ENCODE data around the gene HTR2A. TPM values are rescaled to one million over a fixed set of nuclear protein-coding genes. Genes with fewer than 3 reads are reported as not detected.

The HTR2A gene
- not detected in 2 replicates for total RNA-seq

- H3K36me3 ChIP-seq (ENCODE audit: control insufficient read depth, insufficient read depth, low read length) = no peaks in the 10 kb centered on the region
- H3K4me3 ChIP-seq (ENCODE audit: low read depth, low read length) = peak within 1 kb of the TSS; percentile 2
- TF ChIP-seq CTCF (IDR thresholded peaks at IDR 0.05; ENCODE audit: insufficient read depth, low read length, poor library complexity, severe bottlenecking) = no peak
- DNase-seq (ENCODE audit: low read depth) = peak; percentile 4
- no peaks in the 10 kb centered on the region for H3K27me3 ChIP-seq (ENCODE audit: control insufficient read depth, insufficient read depth, low read length)
These were observed at the start of gene HTR2A for GRCh38 chr13:46896341-46897137. Gene HTR2A (minus strand): TSS chr13:46897053. CDS start chr13:46895906, 1,147 bp downstream.

DNA sequence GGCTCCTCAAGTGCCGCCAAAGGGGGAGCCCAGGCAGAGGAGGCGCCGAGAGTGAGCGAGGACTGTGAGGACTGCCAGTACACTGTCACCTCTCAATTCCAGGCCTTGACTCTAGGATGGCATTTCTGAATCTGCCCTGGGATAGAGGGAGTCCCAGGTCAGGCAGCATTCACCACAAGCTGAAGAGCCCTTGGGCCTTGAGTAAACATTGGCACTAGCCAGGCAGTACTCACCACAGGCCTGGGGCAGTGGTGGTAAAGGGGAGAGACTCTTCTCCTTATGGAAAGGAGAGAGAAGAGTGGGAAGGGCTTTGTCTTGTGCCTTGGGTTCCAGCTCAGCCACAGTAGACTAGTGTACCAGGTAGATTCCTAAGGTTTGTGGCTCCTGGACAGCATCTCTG is 39.7 kb upstream of the HTR2A start:
- no peak overlapping the region for H3K4me3 ChIP-seq (ENCODE audit: low read depth, low read length)
- no peak for DNase-seq (ENCODE audit: low read depth)
- H3K36me3 ChIP-seq (ENCODE audit: control insufficient read depth, insufficient read depth, low read length) = no peaks in the 10 kb centered on the region
- no peak for TF ChIP-seq CTCF (IDR thresholded peaks at IDR 0.05; ENCODE audit: insufficient read depth, low read length, poor library complexity, severe bottlenecking)
- no peaks in the 10 kb centered on the region for H3K27me3 ChIP-seq (ENCODE audit: control insufficient read depth, insufficient read depth, low read length)

DNA sequence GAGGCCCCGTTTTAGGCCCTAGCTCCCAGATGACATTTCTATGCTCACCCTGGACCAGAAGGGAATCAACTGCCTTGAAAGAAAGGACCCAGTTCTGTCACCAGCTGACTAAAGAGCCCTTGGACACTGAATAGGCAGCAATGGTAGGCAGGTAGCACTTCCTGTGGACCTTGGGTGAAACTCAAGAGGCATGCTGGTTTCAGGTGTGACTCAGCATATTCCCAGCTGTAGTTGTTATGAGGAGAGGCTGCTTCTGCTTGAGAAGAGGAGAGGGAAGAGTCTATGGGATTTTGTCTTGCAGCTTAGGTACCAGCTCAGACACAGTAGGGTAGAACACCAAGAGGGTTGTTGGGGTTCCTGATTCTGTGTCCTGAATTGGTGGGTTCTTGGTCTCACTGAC is 37.9 kb upstream of the HTR2A start:
- DNase-seq (ENCODE audit: low read depth) = no peak
- TF ChIP-seq CTCF (IDR thresholded peaks at IDR 0.05; ENCODE audit: insufficient read depth, low read length, poor library complexity, severe bottlenecking) = no peak
- H3K36me3 ChIP-seq (ENCODE audit: control insufficient read depth, insufficient read depth, low read length) = no peaks in the 10 kb centered on the region
- H3K27me3 ChIP-seq (ENCODE audit: control insufficient read depth, insufficient read depth, low read length) = no peaks in the 10 kb centered on the region
- H3K4me3 ChIP-seq (ENCODE audit: low read depth, low read length) = no peak overlapping the region

- no peak for DNase-seq (ENCODE audit: low read depth)
- Histone ChIP-seq H3K4me3 (ENCODE audit: low read depth, low read length) (no peak overlapping the region), H3K27me3 (ENCODE audit: control insufficient read depth, insufficient read depth, low read length) (no peaks in the 10 kb centered on the region), H3K36me3 (ENCODE audit: control insufficient read depth, insufficient read depth, low read length) (no peaks in the 10 kb centered on the region)
- no peak for TF ChIP-seq CTCF (IDR thresholded peaks at IDR 0.05; ENCODE audit: insufficient read depth, low read length, poor library complexity, severe bottlenecking)
These were observed 30.2 kb upstream of the HTR2A start for GRCh38 chr13:46926916-46927590.

- no peak for DNase-seq (ENCODE audit: low read depth)
- H3K27me3 ChIP-seq (ENCODE audit: control insufficient read depth, insufficient read depth, low read length) = no peaks in the 10 kb centered on the region
- no peaks in the 10 kb centered on the region for H3K36me3 ChIP-seq (ENCODE audit: control insufficient read depth, insufficient read depth, low read length)
- TF ChIP-seq CTCF (IDR thresholded peaks at IDR 0.05; ENCODE audit: insufficient read depth, low read length, poor library complexity, severe bottlenecking) = no peak
- H3K4me3 ChIP-seq (ENCODE audit: low read depth, low read length) = no peak overlapping the region
These were observed 28.6 kb upstream of the HTR2A start for GRCh38 chr13:46925486-46925885.
